ENCODE data around the gene RASL10B.

RASL10B gene

GRCh38 chr17:35705230-35705629 is 26.2 kb upstream of the RASL10B start:
- Histone ChIP-seq H3K4me3 (no peak overlapping the region), H3K4me1 (peaks cover 0 to 2% (median 0%) of the 10 kb centered on the region in 4 donors)

DNA sequence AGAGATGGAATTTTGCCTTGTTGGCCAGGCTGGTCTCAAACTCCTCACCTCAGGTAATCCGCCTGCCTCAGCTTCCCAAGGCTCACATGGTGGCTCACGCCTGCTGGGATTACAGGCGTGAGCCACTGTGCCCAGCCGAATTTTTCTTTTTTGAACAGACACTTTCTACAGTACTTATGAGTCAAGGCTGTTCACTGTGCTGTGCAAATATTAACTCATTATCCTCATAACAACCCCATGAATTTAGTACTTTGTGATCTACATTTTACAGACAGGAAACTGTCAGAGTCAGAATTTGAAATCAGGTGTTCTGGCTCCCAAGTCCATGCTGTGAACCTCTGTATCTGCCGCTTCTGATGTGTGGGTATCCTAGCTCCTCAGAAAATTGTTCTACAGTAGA is 25.7 kb upstream of the RASL10B start:
- Histone ChIP-seq H3K9me3 (no peaks in the 10 kb centered on the region), H3K36me3 (peaks cover 14 to 28% (median 19%) of the 10 kb centered on the region in 3 donors), H3K27ac (no peak overlapping the region), H3K27me3 (no peaks in the 10 kb centered on the region), H3K4me1 (no peaks in the 10 kb centered on the region), H3K4me3 (no peak overlapping the region)
- intact Hi-C loops (cut with DNase I; ENCODE audit: low total_unique reads), result no loop called here
- DNase-seq, result no peak
- TF ChIP-seq, protein P1, sequence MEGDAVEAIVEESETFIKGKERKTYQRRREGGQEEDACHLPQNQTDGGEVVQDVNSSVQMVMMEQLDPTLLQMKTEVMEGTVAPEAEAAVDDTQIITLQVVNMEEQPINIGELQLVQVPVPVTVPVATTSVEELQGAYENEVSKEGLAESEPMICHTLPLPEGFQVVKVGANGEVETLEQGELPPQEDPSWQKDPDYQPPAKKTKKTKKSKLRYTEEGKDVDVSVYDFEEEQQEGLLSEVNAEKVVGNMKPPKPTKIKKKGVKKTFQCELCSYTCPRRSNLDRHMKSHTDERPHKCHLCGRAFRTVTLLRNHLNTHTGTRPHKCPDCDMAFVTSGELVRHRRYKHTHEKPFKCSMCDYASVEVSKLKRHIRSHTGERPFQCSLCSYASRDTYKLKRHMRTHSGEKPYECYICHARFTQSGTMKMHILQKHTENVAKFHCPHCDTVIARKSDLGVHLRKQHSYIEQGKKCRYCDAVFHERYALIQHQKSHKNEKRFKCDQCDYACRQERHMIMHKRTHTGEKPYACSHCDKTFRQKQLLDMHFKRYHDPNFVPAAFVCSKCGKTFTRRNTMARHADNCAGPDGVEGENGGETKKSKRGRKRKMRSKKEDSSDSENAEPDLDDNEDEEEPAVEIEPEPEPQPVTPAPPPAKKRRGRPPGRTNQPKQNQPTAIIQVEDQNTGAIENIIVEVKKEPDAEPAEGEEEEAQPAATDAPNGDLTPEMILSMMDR (IDR thresholded peaks at IDR 0.05), result no peak

More at GRCh38 chr17:35705230-35705629, 26.2 kb upstream of the RASL10B start:
- no peak for DNase-seq
- Histone ChIP-seq H3K27me3 (no peaks in the 10 kb centered on the region), H3K27ac (no peak overlapping the region), H3K9me3 (no peaks in the 10 kb centered on the region), H3K36me3 (peaks cover 9 to 23% (median 15%) of the 10 kb centered on the region in 3 donors)
- intact Hi-C loops (cut with DNase I; ENCODE audit: low total_unique reads), result no loop called here
- TF ChIP-seq, protein P1 (IDR thresholded peaks at IDR 0.05), result no peak

DNA sequence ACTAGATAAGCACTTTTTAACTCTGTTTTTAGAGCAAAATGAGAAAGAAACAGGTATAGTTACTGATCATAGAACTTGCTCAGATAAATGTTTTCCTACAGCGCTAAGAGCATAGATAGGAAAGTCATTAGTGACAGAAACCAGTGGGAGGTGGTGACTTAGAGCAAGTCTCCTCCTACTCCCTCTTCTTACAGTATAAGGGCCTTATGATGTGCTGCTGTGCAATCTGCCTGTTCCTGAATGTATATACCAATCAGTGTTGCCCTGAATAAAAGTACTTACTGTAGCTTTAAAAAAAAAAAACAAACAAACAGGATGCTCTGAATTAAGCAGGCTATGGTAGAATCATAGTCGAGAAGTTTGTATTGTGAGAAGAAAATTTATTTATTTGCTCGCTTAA is 23.3 kb upstream of the RASL10B start:
- no peaks in the 10 kb centered on the region for H3K9me3 ChIP-seq
- no peaks in the 10 kb centered on the region for H3K27me3 ChIP-seq
- peaks cover 27 to 39% (median 32%) of the 10 kb centered on the region in 3 donors for H3K36me3 ChIP-seq
- peaks cover 0 to 13% (median 8%) of the 10 kb centered on the region in 4 donors for H3K4me1 ChIP-seq
- H3K27ac ChIP-seq, result no peak overlapping the region
- DNase-seq, result no peak
- TF ChIP-seq, protein P1 (IDR thresholded peaks at IDR 0.05), result no peak
- intact Hi-C loops (cut with DNase I; ENCODE audit: low total_unique reads), result no loop called here
- H3K4me3 ChIP-seq, result no peak overlapping the region

DNA sequence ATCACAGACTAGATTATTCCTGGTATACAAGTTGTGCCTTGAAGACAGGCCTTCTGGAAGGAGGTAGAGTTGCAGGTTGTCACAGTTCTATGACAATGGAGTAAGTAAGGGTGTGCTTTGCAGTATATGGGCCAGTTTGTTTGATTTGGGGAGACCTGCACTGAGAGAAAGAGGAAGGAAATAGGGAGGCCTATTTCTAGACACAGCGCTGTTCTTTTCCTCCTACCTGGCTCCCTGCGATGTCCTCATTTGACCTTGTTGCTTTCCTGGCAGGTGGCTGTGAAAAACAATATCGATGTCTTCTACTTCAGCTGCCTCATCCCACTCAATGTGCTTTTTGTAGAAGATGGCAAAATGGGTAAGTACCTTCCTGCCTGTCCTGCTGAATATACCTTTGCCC is 22.5 kb upstream of the RASL10B start:
- H3K27me3 ChIP-seq, result no peaks in the 10 kb centered on the region
- peaks cover 0 to 21% (median 15%) of the 10 kb centered on the region in 4 donors for H3K4me1 ChIP-seq
- no peak overlapping the region for H3K27ac ChIP-seq
- intact Hi-C loops (cut with DNase I; ENCODE audit: low total_unique reads), result no loop called here
- no peak overlapping the region for H3K4me3 ChIP-seq
- TF ChIP-seq, protein P1 (IDR thresholded peaks at IDR 0.05), result no peak
- DNase-seq, result no peak
- H3K36me3 ChIP-seq, result peaks cover 27 to 39% (median 32%) of the 10 kb centered on the region in 3 donors
- H3K9me3 ChIP-seq, result no peaks in the 10 kb centered on the region

GRCh38 chr17:35709874-35710273 is 21.6 kb upstream of the RASL10B start:
- intact Hi-C loops (cut with DNase I; ENCODE audit: low total_unique reads), result no loop called here
- no peak for DNase-seq
- H3K4me3 ChIP-seq, result no peak overlapping the region

More at GRCh38 chr17:35709874-35710273, 21.6 kb upstream of the RASL10B start:
- no peaks in the 10 kb centered on the region for H3K27me3 ChIP-seq
- no peak overlapping the region for H3K27ac ChIP-seq
- no peaks in the 10 kb centered on the region for H3K9me3 ChIP-seq
- H3K4me1 ChIP-seq, result peaks cover 0 to 30% (median 21%) of the 10 kb centered on the region in 4 donors
- H3K36me3 ChIP-seq, result peaks cover 27 to 39% (median 32%) of the 10 kb centered on the region in 3 donors
- TF ChIP-seq, protein P1 (IDR thresholded peaks at IDR 0.05), result no peak
